Measurements from ENCODE around the gene CNGA3.

DNA sequence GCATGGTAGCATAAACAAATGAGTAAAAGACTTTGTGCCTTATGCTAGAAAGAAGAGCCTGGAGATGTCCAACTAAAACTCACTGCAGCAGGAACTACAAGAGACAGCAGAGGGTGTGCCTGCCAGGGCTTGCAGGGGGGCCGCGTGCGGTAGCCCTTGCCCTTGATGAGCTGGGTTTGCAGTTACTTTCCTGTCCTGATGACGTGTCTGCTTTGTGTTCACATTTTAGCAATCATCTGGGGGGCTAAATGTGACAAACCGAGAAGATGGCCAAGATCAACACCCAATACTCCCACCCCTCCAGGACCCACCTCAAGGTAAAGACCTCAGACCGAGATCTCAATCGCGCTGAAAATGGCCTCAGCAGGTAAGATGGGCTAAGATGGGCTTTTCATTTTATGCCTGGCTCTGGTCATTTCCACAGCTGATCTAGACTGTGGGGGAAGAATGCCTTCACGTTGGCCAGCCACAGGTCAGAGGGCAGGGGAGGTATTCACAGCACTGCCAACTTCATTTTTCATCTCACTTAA is 23.5 kb downstream of the CNGA3 start:
- no peak for TF ChIP-seq JUN (IDR thresholded peaks at IDR 0.05; ENCODE audit: low read depth, low read length)
- no peak for TF ChIP-seq CEBPB (IDR thresholded peaks at IDR 0.05; ENCODE audit: low read depth, low read length)
- TF ChIP-seq, protein P1, sequence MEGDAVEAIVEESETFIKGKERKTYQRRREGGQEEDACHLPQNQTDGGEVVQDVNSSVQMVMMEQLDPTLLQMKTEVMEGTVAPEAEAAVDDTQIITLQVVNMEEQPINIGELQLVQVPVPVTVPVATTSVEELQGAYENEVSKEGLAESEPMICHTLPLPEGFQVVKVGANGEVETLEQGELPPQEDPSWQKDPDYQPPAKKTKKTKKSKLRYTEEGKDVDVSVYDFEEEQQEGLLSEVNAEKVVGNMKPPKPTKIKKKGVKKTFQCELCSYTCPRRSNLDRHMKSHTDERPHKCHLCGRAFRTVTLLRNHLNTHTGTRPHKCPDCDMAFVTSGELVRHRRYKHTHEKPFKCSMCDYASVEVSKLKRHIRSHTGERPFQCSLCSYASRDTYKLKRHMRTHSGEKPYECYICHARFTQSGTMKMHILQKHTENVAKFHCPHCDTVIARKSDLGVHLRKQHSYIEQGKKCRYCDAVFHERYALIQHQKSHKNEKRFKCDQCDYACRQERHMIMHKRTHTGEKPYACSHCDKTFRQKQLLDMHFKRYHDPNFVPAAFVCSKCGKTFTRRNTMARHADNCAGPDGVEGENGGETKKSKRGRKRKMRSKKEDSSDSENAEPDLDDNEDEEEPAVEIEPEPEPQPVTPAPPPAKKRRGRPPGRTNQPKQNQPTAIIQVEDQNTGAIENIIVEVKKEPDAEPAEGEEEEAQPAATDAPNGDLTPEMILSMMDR (IDR thresholded peaks at IDR 0.05; ENCODE audit: control extremely low read depth in 1 of 3, insufficient read depth in 1 of 3, low read depth in 1 of 3, low read length in 3 of 3): no peak
- TF ChIP-seq POLR2AphosphoS5 (IDR thresholded peaks at IDR 0.05; ENCODE audit: low read depth, low read length): no peak
- no peak for TF ChIP-seq ZNF274 (IDR thresholded peaks at IDR 0.05; ENCODE audit: borderline replicate concordance, extremely low read depth, low read length)
- TF ChIP-seq YY1 (IDR thresholded peaks at IDR 0.05; ENCODE audit: low read depth, low read length): no peak
- no peak for TF ChIP-seq CBX8 (IDR thresholded peaks at IDR 0.05; ENCODE audit: borderline replicate concordance, low read depth, low read length)
- TF ChIP-seq, protein P2, sequence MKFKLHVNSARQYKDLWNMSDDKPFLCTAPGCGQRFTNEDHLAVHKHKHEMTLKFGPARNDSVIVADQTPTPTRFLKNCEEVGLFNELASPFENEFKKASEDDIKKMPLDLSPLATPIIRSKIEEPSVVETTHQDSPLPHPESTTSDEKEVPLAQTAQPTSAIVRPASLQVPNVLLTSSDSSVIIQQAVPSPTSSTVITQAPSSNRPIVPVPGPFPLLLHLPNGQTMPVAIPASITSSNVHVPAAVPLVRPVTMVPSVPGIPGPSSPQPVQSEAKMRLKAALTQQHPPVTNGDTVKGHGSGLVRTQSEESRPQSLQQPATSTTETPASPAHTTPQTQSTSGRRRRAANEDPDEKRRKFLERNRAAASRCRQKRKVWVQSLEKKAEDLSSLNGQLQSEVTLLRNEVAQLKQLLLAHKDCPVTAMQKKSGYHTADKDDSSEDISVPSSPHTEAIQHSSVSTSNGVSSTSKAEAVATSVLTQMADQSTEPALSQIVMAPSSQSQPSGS (IDR thresholded peaks at IDR 0.05; ENCODE audit: low read length): no peak
- TF ChIP-seq BCL11A (IDR thresholded peaks at IDR 0.05; ENCODE audit: low read depth in 2 of 2, low read length in 2 of 2): no peak
- TF ChIP-seq TAF1 (IDR thresholded peaks at IDR 0.05; ENCODE audit: low read depth, low read length): no peak
- TF ChIP-seq EZH2 (IDR thresholded peaks at IDR 0.05; ENCODE audit: low read depth, low read length, severe bottlenecking): no peak
- no peak for TF ChIP-seq RAD21 (IDR thresholded peaks at IDR 0.05 in 1 of 2, conservative IDR thresholded peaks at IDR 0.05 in 1 of 2; ENCODE audit: low read depth in 2 of 2, low read length in 2 of 2)
- TF ChIP-seq, protein P3, sequence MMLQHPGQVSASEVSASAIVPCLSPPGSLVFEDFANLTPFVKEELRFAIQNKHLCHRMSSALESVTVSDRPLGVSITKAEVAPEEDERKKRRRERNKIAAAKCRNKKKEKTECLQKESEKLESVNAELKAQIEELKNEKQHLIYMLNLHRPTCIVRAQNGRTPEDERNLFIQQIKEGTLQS (IDR thresholded peaks at IDR 0.05; ENCODE audit: insufficient read depth, low read depth, low read length): no peak
